GM12872 (cell line): ENCODE measurements around the gene SLC15A1.

Experiments
- TF ChIP-seq, protein P1 (sequence below): IDR thresholded peaks from 3 replicates; pipeline ENCODE4 v1.5.1; 2011; ENCODE audit warnings: low read depth, mild to moderate bottlenecking, low read length, moderate library complexity; ENCODE audit not compliant: insufficient read depth

The SLC15A1 gene

DNA sequence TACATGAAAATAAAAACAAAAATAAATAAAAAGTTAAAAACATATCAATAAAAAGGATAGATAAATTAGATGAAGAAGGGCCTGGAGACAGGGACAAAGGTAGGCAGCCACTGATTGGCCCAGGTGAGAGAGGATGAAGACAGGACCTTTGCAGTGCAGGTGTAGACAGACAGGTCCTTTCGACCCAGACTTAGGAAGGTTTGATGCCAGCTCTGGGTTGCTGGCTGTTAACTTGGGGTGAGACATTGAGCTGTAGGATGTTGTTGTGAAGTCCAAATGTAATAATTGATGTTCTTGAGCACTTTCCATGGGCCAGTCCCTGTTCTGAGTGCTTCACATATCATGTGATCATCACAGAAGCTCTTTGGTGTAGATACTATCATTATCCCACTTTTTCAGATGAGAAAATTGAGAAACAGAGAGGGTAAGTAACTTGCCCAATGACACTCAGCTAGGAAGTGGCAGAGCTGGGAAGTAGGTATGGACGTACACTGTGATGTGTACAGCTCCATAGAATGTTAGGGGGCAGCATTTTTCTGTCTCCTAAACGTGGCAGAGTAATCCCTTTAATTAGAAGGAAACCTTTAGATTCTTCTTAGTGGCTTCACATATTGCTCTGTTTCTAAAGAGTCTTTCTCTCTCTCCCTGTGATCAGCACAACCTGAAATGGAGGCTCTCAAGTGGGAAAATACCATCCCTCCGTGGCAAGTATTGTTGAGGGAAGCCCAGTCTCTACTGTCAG lies 99.6 kb downstream of the SLC15A1 start:
- TF ChIP-seq, protein P1, sequence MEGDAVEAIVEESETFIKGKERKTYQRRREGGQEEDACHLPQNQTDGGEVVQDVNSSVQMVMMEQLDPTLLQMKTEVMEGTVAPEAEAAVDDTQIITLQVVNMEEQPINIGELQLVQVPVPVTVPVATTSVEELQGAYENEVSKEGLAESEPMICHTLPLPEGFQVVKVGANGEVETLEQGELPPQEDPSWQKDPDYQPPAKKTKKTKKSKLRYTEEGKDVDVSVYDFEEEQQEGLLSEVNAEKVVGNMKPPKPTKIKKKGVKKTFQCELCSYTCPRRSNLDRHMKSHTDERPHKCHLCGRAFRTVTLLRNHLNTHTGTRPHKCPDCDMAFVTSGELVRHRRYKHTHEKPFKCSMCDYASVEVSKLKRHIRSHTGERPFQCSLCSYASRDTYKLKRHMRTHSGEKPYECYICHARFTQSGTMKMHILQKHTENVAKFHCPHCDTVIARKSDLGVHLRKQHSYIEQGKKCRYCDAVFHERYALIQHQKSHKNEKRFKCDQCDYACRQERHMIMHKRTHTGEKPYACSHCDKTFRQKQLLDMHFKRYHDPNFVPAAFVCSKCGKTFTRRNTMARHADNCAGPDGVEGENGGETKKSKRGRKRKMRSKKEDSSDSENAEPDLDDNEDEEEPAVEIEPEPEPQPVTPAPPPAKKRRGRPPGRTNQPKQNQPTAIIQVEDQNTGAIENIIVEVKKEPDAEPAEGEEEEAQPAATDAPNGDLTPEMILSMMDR = no peak

GRCh38 chr13:98652276-98652675 lies 100.2 kb downstream of the SLC15A1 start:
- TF ChIP-seq, protein P1 = no peak

- TF ChIP-seq, protein P1 = no peak
Observed at GRCh38 chr13:98651744-98652143, 100.7 kb downstream of the SLC15A1 start.

- TF ChIP-seq, protein P1 = no peak
Observed at GRCh38 chr13:98650396-98651107, 101.9 kb downstream of the SLC15A1 start.

DNA sequence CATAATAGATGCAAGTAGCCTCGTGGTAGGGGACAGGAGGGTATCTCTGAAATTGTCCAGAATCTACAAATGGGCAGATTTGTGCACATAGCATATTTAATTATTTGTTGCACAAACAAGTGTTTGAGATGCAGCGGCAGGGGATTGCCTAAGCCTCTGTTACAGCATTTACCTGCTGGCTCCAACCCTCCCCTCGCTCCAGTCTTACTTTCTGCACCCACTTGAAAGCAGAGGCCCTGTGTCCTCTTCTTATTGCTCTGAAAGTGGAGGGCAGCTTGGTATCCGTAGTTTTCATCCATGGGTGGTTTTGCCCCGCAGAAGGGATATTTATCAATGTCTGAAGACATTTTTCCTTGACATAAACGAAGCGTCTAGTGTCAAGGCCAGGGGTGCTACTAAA lies 102.6 kb downstream of the SLC15A1 start:
- TF ChIP-seq, protein P1 = no peak

DNA sequence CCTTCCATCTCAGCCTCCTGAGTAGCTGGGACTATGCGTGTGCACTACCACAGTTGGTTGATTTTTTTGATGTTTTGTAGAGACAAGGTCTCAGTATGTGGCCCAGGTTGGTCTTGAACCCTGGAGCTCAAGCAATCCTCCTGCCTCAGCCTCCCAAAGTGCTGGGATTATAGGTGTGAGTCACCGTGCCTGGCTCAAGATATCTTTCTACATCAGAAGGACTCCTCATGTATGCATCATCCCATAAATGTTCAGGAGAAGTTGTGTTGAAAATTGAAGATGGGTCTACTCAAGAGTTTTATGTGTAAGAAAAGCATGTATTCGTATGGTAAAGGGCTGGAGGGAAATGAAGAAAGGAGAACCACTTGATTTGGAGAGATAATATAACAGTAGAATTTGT lies 103.8 kb downstream of the SLC15A1 start:
- TF ChIP-seq, protein P1 = no peak

DNA sequence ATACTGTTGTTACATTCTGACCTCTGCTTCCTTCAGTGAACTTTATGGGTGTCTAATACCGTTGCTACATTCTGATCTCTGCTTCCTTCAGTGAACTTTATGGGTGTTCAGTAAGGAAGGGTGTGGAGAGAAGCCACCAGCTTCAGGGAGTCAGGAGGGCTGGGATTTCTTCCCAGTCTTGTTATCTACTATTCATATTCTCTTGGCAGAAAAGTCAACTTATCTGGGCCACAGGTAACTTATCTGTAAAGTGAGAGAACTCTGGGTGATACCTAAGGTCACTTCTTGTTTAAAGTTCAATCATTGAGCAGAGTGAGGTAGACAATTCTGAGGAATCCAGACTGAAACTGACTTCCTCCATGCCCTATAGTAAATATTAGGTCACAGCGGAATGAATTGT lies 104.3 kb downstream of the SLC15A1 start:
- TF ChIP-seq, protein P1 = no peak
